Activated T-helper 1 cell treated with Interleukin-2 at 50 U/mL for 16 hours (primary cell): Measurements from ENCODE around the gene PSMA8.
"Not testable (repeated sequence)": the region's sequence is repeated elsewhere in the genome, so short reads cannot be mapped to it uniquely, and the experiment has no call there.

Experiments
- DNase-seq: peaks from one replicate; pipeline ENCODE4 v3.0.0-alpha.2; 2020; ENCODE audit warnings: low read depth

Gene PSMA8

GRCh38 chr18:26175481-26175880 is 41.8 kb downstream of the PSMA8 start:
- no peak for DNase-seq

GRCh38 chr18:26176134-26176533 is 42.5 kb downstream of the PSMA8 start:
- DNase-seq, result no peak

GRCh38 chr18:26181343-26181826 is 47.7 kb downstream of the PSMA8 start:
- DNase-seq, result no peak

GRCh38 chr18:26183395-26184112 is 49.9 kb downstream of the PSMA8 start:
- no peak for DNase-seq

- DNase-seq, result no peak
Measured at GRCh38 chr18:26185267-26185666, 51.6 kb downstream of the PSMA8 start.

- DNase-seq, result peak; percentile 4
Measured at GRCh38 chr18:26190506-26190905, 56.8 kb downstream of the PSMA8 start.

- no peak for DNase-seq
Measured at GRCh38 chr18:26192233-26192632, 58.6 kb downstream of the PSMA8 start.

GRCh38 chr18:26196605-26197004 is 62.9 kb downstream of the PSMA8 start:
- DNase-seq, result no peak

- DNase-seq, result not testable (repeated sequence)
Measured at GRCh38 chr18:26202001-26202400, 68.3 kb downstream of the PSMA8 start.

- DNase-seq, result no peak
Measured at GRCh38 chr18:26205318-26205717, 71.6 kb downstream of the PSMA8 start.

GRCh38 chr18:26206488-26206887 is 72.8 kb downstream of the PSMA8 start:
- no peak for DNase-seq

GRCh38 chr18:26207937-26208336 is 74.3 kb downstream of the PSMA8 start:
- no peak for DNase-seq

GRCh38 chr18:26208977-26209376 is 75.3 kb downstream of the PSMA8 start:
- DNase-seq, result no peak

- DNase-seq, result no peak
Measured at GRCh38 chr18:26210147-26210546, 76.5 kb downstream of the PSMA8 start.

- peak; percentile 7 for DNase-seq
Measured at GRCh38 chr18:26215247-26215970, 81.7 kb downstream of the PSMA8 start.

GRCh38 chr18:26225022-26225693 is 91.5 kb downstream of the PSMA8 start:
- no peak for DNase-seq

GRCh38 chr18:26225915-26226228 is 92.2 kb downstream of the PSMA8 start:
- DNase-seq, result no peak

GRCh38 chr18:26226229-26227050 is 92.8 kb downstream of the PSMA8 start, which contains the start of gene TAF4B:
Gene TAF4B (plus strand): TSS chr18:26226445. CDS start chr18:26226934, 489 bp downstream.
- DNase-seq, result peak; percentile 89

- no peak for DNase-seq
Measured at GRCh38 chr18:26227051-26227670, 93.5 kb downstream of the PSMA8 start.

GRCh38 chr18:26228562-26229260 is 95.0 kb downstream of the PSMA8 start:
- no peak for DNase-seq

- DNase-seq, result no peak
Measured at GRCh38 chr18:26230497-26230896, 96.8 kb downstream of the PSMA8 start.
